K562 (cell line): ENCODE measurements around the gene PSMD8. TPM values are rescaled to one million over a fixed set of nuclear protein-coding genes. Genes with fewer than 3 reads are reported as not detected.

Experiments
- ARNT ChIP-seq, 2 experiments: fragments of 450-650 bp; IDR thresholded peaks; 2 replicates each; pipeline ENCODE4 v1.6.1; 2016; ENCODE audit warnings: mild to moderate bottlenecking in 1 of 2
- BMI1 ChIP-seq: fragments of 150-350 bp; IDR thresholded peaks from 2 replicates; pipeline ENCODE4 v1.6.1; 2014; ENCODE audit warnings: low read length
- BRF2 ChIP-seq: IDR thresholded peaks from 3 replicates; pipeline ENCODE4 v1.6.1; 2011; ENCODE audit warnings: borderline replicate concordance, mild to moderate bottlenecking; ENCODE audit not compliant: insufficient read length, insufficient read depth
- CREB5 ChIP-seq: fragments of 250-450 bp; sonication (Bioruptor Pico); IDR thresholded peaks from 2 replicates; pipeline ENCODE4 v1.5.0; 2020; ENCODE audit warnings: mild to moderate bottlenecking
- E4F1 ChIP-seq: fragments of 250-450 bp; sonication (Bioruptor Pico); IDR thresholded peaks from 2 replicates; pipeline ENCODE4 v1.5.0; 2021; ENCODE audit warnings: mild to moderate bottlenecking, borderline replicate concordance
- FIP1L1 ChIP-seq: fragments of 200-400 bp; formaldehyde crosslinking; IDR thresholded peaks from 2 replicates; pipeline ENCODE4 v1.6.1; 2018; ENCODE audit warnings: mild to moderate bottlenecking, low read depth, low read length; ENCODE audit not compliant: poor library complexity, severe bottlenecking
- FOXJ3 ChIP-seq: sonication (generic); formaldehyde crosslinking; IDR thresholded peaks from 2 replicates; pipeline ENCODE4 v1.4.0; 2020; ENCODE audit warnings: mild to moderate bottlenecking, missing genetic modification reagents
- GTF2F1 ChIP-seq: IDR thresholded peaks from 2 replicates; pipeline ENCODE4 v1.6.1; 2011; ENCODE audit warnings: low read depth, low read length, improper control_type of control experiment
- KDM1A ChIP-seq, 2 experiments: fragments of 450-650 bp; IDR thresholded peaks; 2 replicates each; pipeline ENCODE4 v1.6.1; 2016; ENCODE audit warnings: mild to moderate bottlenecking in 2 of 2
- MXD1 ChIP-seq: fragments of 250-450 bp; sonication (Bioruptor Pico); IDR thresholded peaks from 2 replicates; pipeline ENCODE4 v1.8.0; 2021; ENCODE audit warnings: borderline replicate concordance, mild to moderate bottlenecking, moderate library complexity; ENCODE audit not compliant: poor library complexity, severe bottlenecking
- RHOXF2B ChIP-seq: fragments of 250-450 bp; sonication (Bioruptor Pico); conservative IDR thresholded peaks from 2 replicates; pipeline ENCODE4 v1.5.1; 2021
- SETDB1 ChIP-seq: IDR thresholded peaks from one replicate; pipeline ENCODE4 v1.6.1; 2012; ENCODE audit warnings: low read length, control low read depth, inconsistent platforms
- VEZF1 ChIP-seq: fragments of 200-800 bp; sonication (Bioruptor generic); IDR thresholded peaks from 2 replicates; pipeline ENCODE4 v1.6.1; 2017; ENCODE audit warnings: missing genetic modification characterization, missing compliant biosample characterization
- YBX1 ChIP-seq: fragments of 450-650 bp; IDR thresholded peaks from 2 replicates; pipeline ENCODE4 v1.7.1; 2016; ENCODE audit warnings: mild to moderate bottlenecking
- ZFPM2 ChIP-seq: fragments of 250-450 bp; sonication (Bioruptor Pico); IDR thresholded peaks from 2 replicates; pipeline ENCODE4 v1.5.1; 2022; ENCODE audit warnings: mild to moderate bottlenecking
- ZNF143 ChIP-seq: sonication (generic); formaldehyde crosslinking; IDR thresholded peaks from 2 replicates; pipeline ENCODE4 v1.9.0; 2022; ENCODE audit warnings: mild to moderate bottlenecking, missing genetic modification reagents
- polyA plus RNA-seq, 8 experiments: library from polyadenylated mRNA; depleted of rRNA in 4 of 8; stranded (reverse) in 5 of 8; unstranded in 3 of 8; fragments of >200 nt; fragmentation: Nextera tagmentation in 2 of 8; fragmentation: Illumina TruSeq in 1 of 8; extraction: Ambion mirVana in 2 of 8; extraction: Trizol in 1 of 8; gene quantifications; 2 replicates each; pipeline versions ENCODE4 v1.2.1 to v1.2.3, GENCODE V29; 2011 to 2014; ENCODE audit warnings: inconsistent platforms in 1 of 8, missing spikeins in 1 of 8
- total RNA-seq, 7 experiments: library from RNA; depleted of rRNA in 6 of 7; stranded (reverse); fragments of >200 nt in 6 of 7; fragmentation: Illumina TruSeq in 2 of 7; extraction: Trizol in 2 of 7; gene quantifications; 2 replicates each; pipeline versions ENCODE4 v1.2.1 to v1.2.3, GENCODE V29; 2011 to 2021; ENCODE audit warnings: low replicate concordance in 1 of 7
- TF ChIP-seq, protein P1 (sequence below): fragments of 450-650 bp; conservative IDR thresholded peaks from 2 replicates; pipeline ENCODE4 v1.6.1; 2016; ENCODE audit warnings: missing genetic modification characterization, low read depth, mild to moderate bottlenecking, missing compliant biosample characterization, moderate library complexity
- TF ChIP-seq, protein P2 (sequence below): sonication (generic); formaldehyde crosslinking; IDR thresholded peaks from 2 replicates; pipeline ENCODE4 v1.8.1; 2022; ENCODE audit warnings: missing genetic modification reagents

The PSMD8 gene
- total and polyA plus RNA-seq, 9 of the 15 experiments (the other 6 are each of a cell fraction or from before 2014, with no cell fraction given), result 130 to 583 (median 315) TPM

DNA sequence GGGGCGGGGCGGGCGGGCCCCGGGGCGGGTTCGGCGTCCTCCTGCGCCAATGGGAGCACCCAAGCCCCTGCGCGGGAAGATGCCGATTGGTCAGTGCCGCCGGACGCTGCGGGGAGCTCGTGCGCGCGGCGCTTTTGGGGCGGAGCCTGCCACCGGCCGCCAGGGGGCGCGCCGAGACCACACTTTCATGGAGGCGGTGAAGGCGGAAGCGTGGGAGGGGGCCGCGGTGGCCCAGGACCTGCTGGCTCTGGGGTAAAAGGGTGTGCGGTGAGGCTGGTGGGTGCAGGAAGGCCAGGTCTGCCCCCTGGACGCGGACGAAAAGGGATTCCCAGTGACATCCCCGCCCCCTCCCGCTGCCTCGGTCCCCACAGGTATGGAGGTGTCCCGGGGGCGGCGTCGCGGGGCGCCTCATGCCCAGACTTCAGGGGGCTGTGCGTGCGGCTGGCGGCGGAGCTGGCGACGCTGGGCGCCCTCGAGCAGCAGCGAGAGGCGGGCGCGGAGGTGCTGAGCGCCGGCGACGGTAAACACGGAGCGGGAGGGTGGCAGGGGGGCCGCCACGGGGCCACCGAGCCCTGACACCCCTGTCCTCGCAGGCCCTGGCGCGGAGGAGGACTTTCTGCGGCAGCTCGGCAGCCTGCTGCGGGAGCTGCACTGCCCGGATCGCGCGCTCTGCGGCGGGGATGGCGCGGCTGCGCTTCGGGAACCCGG is 28.8 kb downstream of the PSMD8 start, which contains the start of gene FAM98C (continued):
- TF ChIP-seq MXD1 (CRISPR knock-in tag), result no peak
- TF ChIP-seq, protein P1, sequence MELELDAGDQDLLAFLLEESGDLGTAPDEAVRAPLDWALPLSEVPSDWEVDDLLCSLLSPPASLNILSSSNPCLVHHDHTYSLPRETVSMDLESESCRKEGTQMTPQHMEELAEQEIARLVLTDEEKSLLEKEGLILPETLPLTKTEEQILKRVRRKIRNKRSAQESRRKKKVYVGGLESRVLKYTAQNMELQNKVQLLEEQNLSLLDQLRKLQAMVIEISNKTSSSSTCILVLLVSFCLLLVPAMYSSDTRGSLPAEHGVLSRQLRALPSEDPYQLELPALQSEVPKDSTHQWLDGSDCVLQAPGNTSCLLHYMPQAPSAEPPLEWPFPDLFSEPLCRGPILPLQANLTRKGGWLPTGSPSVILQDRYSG (tag), result no peak
- TF ChIP-seq BRF2, result no peak
- TF ChIP-seq GTF2F1, result no peak
- 0 out of 2 replicates have a peak, but pooled peaks have one; percentile 60 for TF ChIP-seq ZFPM2 (CRISPR knock-in tag)
- TF ChIP-seq RHOXF2B (CRISPR knock-in tag), result no peak
- no peak for TF ChIP-seq SETDB1
- no peak for TF ChIP-seq E4F1 (CRISPR knock-in tag)
- no peak; the same call in 1 of the 2 replicates for TF ChIP-seq ZNF143
- peak; percentile 96 for TF ChIP-seq FIP1L1
- no peak for TF ChIP-seq YBX1
- TF ChIP-seq FOXJ3 (CRISPR knock-in tag), result no peak
- TF ChIP-seq ARNT (IDR thresholded peaks at IDR 0.05), result no peak
- peak; percentile 93 for TF ChIP-seq VEZF1
- no peak for TF ChIP-seq BMI1
- TF ChIP-seq, protein P2, sequence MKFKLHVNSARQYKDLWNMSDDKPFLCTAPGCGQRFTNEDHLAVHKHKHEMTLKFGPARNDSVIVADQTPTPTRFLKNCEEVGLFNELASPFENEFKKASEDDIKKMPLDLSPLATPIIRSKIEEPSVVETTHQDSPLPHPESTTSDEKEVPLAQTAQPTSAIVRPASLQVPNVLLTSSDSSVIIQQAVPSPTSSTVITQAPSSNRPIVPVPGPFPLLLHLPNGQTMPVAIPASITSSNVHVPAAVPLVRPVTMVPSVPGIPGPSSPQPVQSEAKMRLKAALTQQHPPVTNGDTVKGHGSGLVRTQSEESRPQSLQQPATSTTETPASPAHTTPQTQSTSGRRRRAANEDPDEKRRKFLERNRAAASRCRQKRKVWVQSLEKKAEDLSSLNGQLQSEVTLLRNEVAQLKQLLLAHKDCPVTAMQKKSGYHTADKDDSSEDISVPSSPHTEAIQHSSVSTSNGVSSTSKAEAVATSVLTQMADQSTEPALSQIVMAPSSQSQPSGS (CRISPR knock-in tag), result no peak
- TF ChIP-seq CREB5 (CRISPR knock-in tag), result no peak
- no peak for TF ChIP-seq KDM1A (IDR thresholded peaks at IDR 0.05)
